ENCODE data around the gene FAM181A.

Gene FAM181A

GRCh38 chr14:93932642-93933041 is 5.5 kb downstream of the FAM181A start:
- no peaks in the 10 kb centered on the region for H3K9me3 Mint-ChIP-seq
- H3K27me3 Mint-ChIP-seq (ENCODE audit: low read depth): no peaks in the 10 kb centered on the region
- H3K4me3 Mint-ChIP-seq: no peak overlapping the region

DNA sequence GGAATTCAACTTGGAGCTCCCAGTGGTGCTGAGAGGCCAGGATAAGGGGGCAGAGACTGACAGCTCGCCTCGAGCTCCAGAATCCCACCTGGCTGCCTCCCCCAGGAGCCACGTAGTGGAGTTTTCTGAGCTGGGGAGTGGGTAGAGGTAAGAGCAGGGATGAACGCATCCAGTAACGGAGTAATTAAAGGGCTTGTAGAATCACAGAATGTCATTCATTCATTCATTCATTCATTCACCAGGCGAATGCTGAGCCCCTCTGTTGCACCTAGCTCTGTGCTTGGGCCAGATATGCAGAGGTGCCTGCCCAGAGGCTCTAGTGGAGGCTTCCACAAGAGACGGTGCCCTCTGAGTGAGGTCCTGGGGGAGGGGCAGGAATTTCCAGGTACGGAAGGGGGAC is 8.1 kb downstream of the FAM181A start:
- no peaks in the 10 kb centered on the region for H3K9me3 Mint-ChIP-seq
- no peak overlapping the region for H3K27ac Mint-ChIP-seq
- H3K4me1 Mint-ChIP-seq (ENCODE audit: low read depth): peaks cover 19% of the 10 kb centered on the region
- H3K36me3 Mint-ChIP-seq (ENCODE audit: low read depth): peaks cover 25% of the 10 kb centered on the region
- H3K27me3 Mint-ChIP-seq (ENCODE audit: low read depth): no peaks in the 10 kb centered on the region
- H3K4me3 Mint-ChIP-seq: no peak overlapping the region

More at GRCh38 chr14:93932642-93933041, 5.5 kb downstream of the FAM181A start:
- Mint-ChIP-seq H3K36me3 (ENCODE audit: low read depth) (peaks cover 17% of the 10 kb centered on the region), H3K27ac (no peak overlapping the region), H3K4me1 (ENCODE audit: low read depth) (peaks cover 11% of the 10 kb centered on the region)

DNA sequence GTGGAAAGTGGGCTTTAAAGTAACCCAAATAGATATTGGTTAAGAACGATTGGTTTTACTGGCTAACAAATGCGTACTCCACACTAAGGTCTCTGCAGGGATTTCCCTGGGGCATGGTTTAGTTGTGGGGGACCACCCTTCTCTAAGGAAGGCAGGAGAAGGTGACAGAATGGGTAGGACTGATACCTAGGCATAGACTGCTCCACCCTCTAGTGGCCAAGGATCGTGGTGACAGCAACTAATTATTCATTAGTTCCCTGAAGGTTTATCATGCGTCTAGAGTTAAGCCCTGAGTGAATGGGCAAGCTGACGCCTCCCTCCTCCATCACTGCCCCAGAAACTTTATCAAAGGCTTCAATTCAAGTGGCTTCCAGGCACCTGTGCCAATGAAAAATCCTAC is 9.1 kb downstream of the FAM181A start:
- H3K4me3 Mint-ChIP-seq: no peak overlapping the region
- no peak overlapping the region for H3K27ac Mint-ChIP-seq
- H3K9me3 Mint-ChIP-seq: no peaks in the 10 kb centered on the region
- peaks cover 31% of the 10 kb centered on the region for H3K36me3 Mint-ChIP-seq (ENCODE audit: low read depth)
- H3K4me1 Mint-ChIP-seq (ENCODE audit: low read depth): peaks cover 17% of the 10 kb centered on the region
- H3K27me3 Mint-ChIP-seq (ENCODE audit: low read depth): no peaks in the 10 kb centered on the region

GRCh38 chr14:93936926-93937325 is 9.8 kb downstream of the FAM181A start:
- H3K4me1 Mint-ChIP-seq (ENCODE audit: low read depth): peaks cover 21% of the 10 kb centered on the region
- H3K27ac Mint-ChIP-seq: no peak overlapping the region
- no peak overlapping the region for H3K4me3 Mint-ChIP-seq
- H3K36me3 Mint-ChIP-seq (ENCODE audit: low read depth): peaks cover 31% of the 10 kb centered on the region
- no peaks in the 10 kb centered on the region for H3K9me3 Mint-ChIP-seq
- no peaks in the 10 kb centered on the region for H3K27me3 Mint-ChIP-seq (ENCODE audit: low read depth)

- H3K27me3 Mint-ChIP-seq (ENCODE audit: low read depth): no peaks in the 10 kb centered on the region
Observed at GRCh38 chr14:93937519-93937918, 10.4 kb downstream of the FAM181A start.

GRCh38 chr14:93938751-93939303 is 11.7 kb downstream of the FAM181A start:
- Mint-ChIP-seq H3K4me3 (peak overlapping the region; percentile 62), H3K4me1 (ENCODE audit: low read depth) (peaks cover 21% of the 10 kb centered on the region), H3K27ac (no peak overlapping the region), H3K36me3 (ENCODE audit: low read depth) (peaks cover 40% of the 10 kb centered on the region), H3K27me3 (ENCODE audit: low read depth) (no peaks in the 10 kb centered on the region), H3K9me3 (no peaks in the 10 kb centered on the region)

More at GRCh38 chr14:93937519-93937918, 10.4 kb downstream of the FAM181A start:
- Mint-ChIP-seq H3K4me1 (ENCODE audit: low read depth) (peaks cover 21% of the 10 kb centered on the region), H3K4me3 (peak overlapping the region; percentile 4), H3K9me3 (no peaks in the 10 kb centered on the region), H3K27ac (no peak overlapping the region), H3K36me3 (ENCODE audit: low read depth) (peaks cover 36% of the 10 kb centered on the region)

DNA sequence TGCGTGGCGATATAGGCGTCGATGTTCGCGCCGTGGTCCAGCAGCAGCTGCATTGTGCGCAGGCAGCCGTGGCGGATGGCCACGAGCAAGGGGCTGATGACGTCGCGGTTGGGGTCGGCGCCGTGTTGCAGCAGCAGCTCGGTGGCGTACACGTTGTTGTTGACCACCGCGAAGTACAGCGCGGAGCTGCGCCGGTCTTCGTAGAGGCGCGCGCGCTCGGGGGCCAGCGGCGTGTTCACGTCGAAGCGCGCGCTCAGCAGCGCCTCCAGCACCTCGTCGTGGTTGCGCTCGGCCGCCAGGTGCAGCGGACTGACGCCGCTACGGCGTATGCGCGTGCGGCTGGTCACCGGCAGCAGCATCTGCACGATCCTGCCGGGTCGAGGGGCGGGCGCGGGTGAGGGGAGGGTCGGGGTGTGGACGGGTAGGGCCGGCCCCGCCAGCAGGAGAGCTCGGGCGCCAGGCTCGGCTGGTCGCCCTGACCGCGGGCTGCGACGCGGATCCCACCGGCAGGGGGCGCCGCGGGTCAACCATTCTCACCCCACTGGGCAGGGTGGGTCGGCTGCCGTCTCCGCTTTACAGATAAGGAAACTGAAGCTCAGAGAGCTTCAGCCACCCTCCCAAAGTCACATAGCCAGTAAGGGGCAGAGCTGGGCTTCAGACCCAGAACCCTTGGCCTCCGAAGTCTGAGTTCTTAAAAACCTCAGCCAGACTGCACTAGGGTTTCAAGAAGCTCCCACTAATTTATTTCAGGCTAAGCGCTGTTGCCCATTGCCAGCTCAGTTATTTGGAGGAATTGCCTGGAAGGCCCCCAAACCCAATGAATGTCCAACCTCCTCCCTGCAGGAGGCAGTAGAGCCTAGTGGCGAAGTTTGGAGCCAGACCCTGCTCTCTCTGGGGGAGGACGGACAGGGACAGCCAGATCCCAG is 12.4 kb downstream of the FAM181A start:
- peak overlapping the region; percentile 64 for H3K27ac Mint-ChIP-seq
- H3K9me3 Mint-ChIP-seq: no peaks in the 10 kb centered on the region
- H3K36me3 Mint-ChIP-seq (ENCODE audit: low read depth): peaks cover 40% of the 10 kb centered on the region
- H3K4me1 Mint-ChIP-seq (ENCODE audit: low read depth): peaks cover 24% of the 10 kb centered on the region
- no peaks in the 10 kb centered on the region for H3K27me3 Mint-ChIP-seq (ENCODE audit: low read depth)
- peak overlapping the region; percentile 62 for H3K4me3 Mint-ChIP-seq

- peak overlapping the region; percentile 19 for H3K4me3 Mint-ChIP-seq
- no peaks in the 10 kb centered on the region for H3K27me3 Mint-ChIP-seq (ENCODE audit: low read depth)
- peaks cover 24% of the 10 kb centered on the region for H3K4me1 Mint-ChIP-seq (ENCODE audit: low read depth)
- H3K27ac Mint-ChIP-seq: peak overlapping the region; percentile 80
- H3K36me3 Mint-ChIP-seq (ENCODE audit: low read depth): peaks cover 45% of the 10 kb centered on the region
- no peaks in the 10 kb centered on the region for H3K9me3 Mint-ChIP-seq
Observed at GRCh38 chr14:93940437-93940836, 13.3 kb downstream of the FAM181A start.

GRCh38 chr14:93941293-93941910 is 14.3 kb downstream of the FAM181A start:
- H3K4me1 Mint-ChIP-seq (ENCODE audit: low read depth): peaks cover 21% of the 10 kb centered on the region
- H3K27me3 Mint-ChIP-seq (ENCODE audit: low read depth): no peaks in the 10 kb centered on the region
- H3K4me3 Mint-ChIP-seq: no peak overlapping the region
- H3K9me3 Mint-ChIP-seq: no peaks in the 10 kb centered on the region
- peaks cover 51% of the 10 kb centered on the region for H3K36me3 Mint-ChIP-seq (ENCODE audit: low read depth)
- H3K27ac Mint-ChIP-seq: peak overlapping the region; percentile 55

- H3K4me1 Mint-ChIP-seq (ENCODE audit: low read depth): peaks cover 24% of the 10 kb centered on the region
- H3K27ac Mint-ChIP-seq: no peak overlapping the region
- no peaks in the 10 kb centered on the region for H3K27me3 Mint-ChIP-seq (ENCODE audit: low read depth)
- H3K9me3 Mint-ChIP-seq: no peaks in the 10 kb centered on the region
- peaks cover 52% of the 10 kb centered on the region for H3K36me3 Mint-ChIP-seq (ENCODE audit: low read depth)
- H3K4me3 Mint-ChIP-seq: no peak overlapping the region
Observed at GRCh38 chr14:93943052-93943451, 15.9 kb downstream of the FAM181A start.

DNA sequence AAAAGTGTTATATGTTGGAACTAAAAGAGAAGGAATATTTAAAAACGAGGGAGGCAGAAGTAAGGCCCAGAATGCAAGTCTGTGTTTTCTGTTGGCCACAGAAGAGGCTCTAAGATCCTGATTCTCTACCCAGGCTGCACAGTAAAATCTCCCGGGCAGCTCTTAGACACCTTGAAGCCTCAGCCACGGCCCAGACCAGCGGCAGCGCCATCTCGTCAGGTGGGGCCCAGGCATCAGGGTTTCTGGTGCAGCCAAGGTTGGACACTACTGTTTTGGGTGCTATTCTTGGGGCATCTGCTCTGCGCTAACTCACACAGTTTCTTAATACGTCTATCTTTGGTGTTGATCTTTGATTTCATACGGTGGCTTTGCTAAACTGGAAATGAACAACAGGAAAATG is 16.8 kb downstream of the FAM181A start:
- no peak overlapping the region for H3K4me3 Mint-ChIP-seq
- peaks cover 51% of the 10 kb centered on the region for H3K36me3 Mint-ChIP-seq (ENCODE audit: low read depth)
- H3K27ac Mint-ChIP-seq: no peak overlapping the region
- H3K4me1 Mint-ChIP-seq (ENCODE audit: low read depth): peaks cover 22% of the 10 kb centered on the region
- H3K9me3 Mint-ChIP-seq: no peaks in the 10 kb centered on the region
- H3K27me3 Mint-ChIP-seq (ENCODE audit: low read depth): no peaks in the 10 kb centered on the region

- Mint-ChIP-seq H3K9me3 (no peaks in the 10 kb centered on the region), H3K27ac (no peak overlapping the region), H3K36me3 (ENCODE audit: low read depth) (peaks cover 56% of the 10 kb centered on the region)
Observed at GRCh38 chr14:93944348-93945069, 17.4 kb downstream of the FAM181A start.

DNA sequence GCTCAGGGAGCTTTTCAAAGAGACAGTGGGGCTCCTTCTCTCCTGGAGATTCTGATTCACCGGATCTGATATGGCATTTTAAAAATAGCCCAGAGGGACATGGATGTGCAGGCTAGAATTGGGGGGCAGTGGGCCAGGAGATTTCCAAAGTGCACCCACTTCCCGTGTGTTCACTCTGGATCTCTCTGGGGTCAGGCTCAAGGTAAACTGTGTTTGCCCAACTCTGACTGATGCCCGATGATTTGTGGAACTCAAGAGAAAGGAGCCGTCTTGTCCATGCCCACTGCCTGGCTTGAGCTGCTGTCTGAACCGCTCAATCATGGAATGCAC is 17.9 kb downstream of the FAM181A start:
- H3K27me3 Mint-ChIP-seq (ENCODE audit: low read depth): no peaks in the 10 kb centered on the region
- no peak overlapping the region for H3K27ac Mint-ChIP-seq

More at GRCh38 chr14:93944348-93945069, 17.4 kb downstream of the FAM181A start:
- peaks cover 21% of the 10 kb centered on the region for H3K4me1 Mint-ChIP-seq (ENCODE audit: low read depth)
- H3K27me3 Mint-ChIP-seq (ENCODE audit: low read depth): no peaks in the 10 kb centered on the region
- H3K4me3 Mint-ChIP-seq: no peak overlapping the region

DNA sequence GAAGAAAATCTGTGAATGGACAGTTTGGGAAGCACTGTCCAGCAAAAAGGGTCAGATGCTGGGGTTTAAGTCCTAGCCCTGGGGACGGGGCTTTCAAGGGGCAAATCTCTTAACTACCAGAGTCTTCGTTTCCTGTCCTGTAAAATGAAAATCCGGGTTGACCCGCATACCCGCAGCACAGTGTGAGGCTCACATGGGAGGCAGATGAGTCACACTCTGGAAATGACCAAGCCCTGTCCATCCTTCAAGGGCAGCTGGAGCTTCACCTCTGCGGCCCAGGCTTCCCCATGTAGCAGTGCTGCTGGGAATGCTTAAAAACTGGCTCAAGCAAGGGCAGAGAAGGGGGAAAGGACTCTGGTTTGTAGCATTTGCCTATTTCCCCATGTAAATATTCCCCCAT is 19.0 kb downstream of the FAM181A start:
- peaks cover 66% of the 10 kb centered on the region for H3K36me3 Mint-ChIP-seq (ENCODE audit: low read depth)
- H3K27ac Mint-ChIP-seq: no peak overlapping the region
- no peaks in the 10 kb centered on the region for H3K27me3 Mint-ChIP-seq (ENCODE audit: low read depth)
- H3K9me3 Mint-ChIP-seq: no peaks in the 10 kb centered on the region
- no peak overlapping the region for H3K4me3 Mint-ChIP-seq
- H3K4me1 Mint-ChIP-seq (ENCODE audit: low read depth): peaks cover 15% of the 10 kb centered on the region

More for the DNA sequence above, 17.9 kb downstream of the FAM181A start:
- peaks cover 20% of the 10 kb centered on the region for H3K4me1 Mint-ChIP-seq (ENCODE audit: low read depth)
- peaks cover 61% of the 10 kb centered on the region for H3K36me3 Mint-ChIP-seq (ENCODE audit: low read depth)
- no peaks in the 10 kb centered on the region for H3K9me3 Mint-ChIP-seq
- H3K4me3 Mint-ChIP-seq: no peak overlapping the region
